Measurements from ENCODE around the gene CD99. TPM values are rescaled to one million over a fixed set of nuclear protein-coding genes. Genes with fewer than 3 reads are reported as not detected.

Gene CD99
- total RNA-seq (2022; extraction: Qiagen RNA extraction) = 323 to 362 TPM (median 351 TPM) in 5 replicates

GRCh38 chrX:2690856-2691542 lies at the start of gene CD99:
TSS of gene CD99 (plus strand) at chrX:2691295. CDS start at chrX:2691361, 66 bp downstream.

GRCh38 chrX:2751874-2752300 lies 60.8 kb downstream of the CD99 start, which contains the start of gene XG:
TSS of gene XG (plus strand) at chrX:2752040. CDS start at chrX:2752275, 235 bp downstream.

Other genes starting within 250 kb of the CD99 start
- gene DHRSX, start 190.3 kb upstream of the CD99 start, total RNA-seq (2022; extraction: Qiagen RNA extraction) = 40.8 to 54.9 TPM (median 46.8 TPM) in 5 replicates
- gene ZBED1, start 190.3 kb upstream of the CD99 start, total RNA-seq (2022; extraction: Qiagen RNA extraction) = 28.1 to 42.0 TPM (median 40.4 TPM) in 5 replicates
- not detected in 5 replicates for gene XG, start 60.7 kb downstream of the CD99 start, total RNA-seq (2022; extraction: Qiagen RNA extraction)
- 3.9 to 6.0 TPM (median 4.9 TPM) in 5 replicates for gene GYG2, start 137.6 kb downstream of the CD99 start, total RNA-seq (2022; extraction: Qiagen RNA extraction)
- 12.5 to 16.3 TPM (median 14.3 TPM) in 5 replicates for gene ARSD, start 238.0 kb downstream of the CD99 start, total RNA-seq (2022; extraction: Qiagen RNA extraction)

All from A549 treated with dexamethasone at 1 μM for 4 hours (cell line).